T-helper 1 cell treated with Interleukin-12 subunit alpha and Interleukin-12 subunit beta and Interleukin-4 antibody, amounts not matched to agents 30 μg/mL and 1 μg/mL, for 36 hours (primary cell): ENCODE results near the gene NBR1.
"Not testable (repeated sequence)": the region's sequence is repeated elsewhere in the genome, so short reads cannot be mapped to it uniquely, and the experiment has no call there.

ENCODE experiments used
- H3K27ac Mint-ChIP-seq: one replicate; pipeline ENCODE4 v1.8.0; 2021; ENCODE audit warnings: mild to moderate bottlenecking, mixed read lengths
- H3K27me3 Mint-ChIP-seq: one replicate; pipeline ENCODE4 v1.8.0; 2021; ENCODE audit warnings: low read depth, mixed read lengths
- H3K36me3 Mint-ChIP-seq: one replicate; pipeline ENCODE4 v1.8.0; 2021; ENCODE audit warnings: low read depth, mixed read lengths
- H3K4me1 Mint-ChIP-seq: one replicate; pipeline ENCODE4 v1.8.0; 2021; ENCODE audit warnings: low read depth, mixed read lengths
- H3K4me3 Mint-ChIP-seq: one replicate; pipeline ENCODE4 v1.8.0; 2021; ENCODE audit warnings: mild to moderate bottlenecking, moderate library complexity, mixed read lengths
- H3K9me3 Mint-ChIP-seq: one replicate; pipeline ENCODE4 v1.8.0; 2021; ENCODE audit warnings: mixed read lengths

NBR1 gene

DNA sequence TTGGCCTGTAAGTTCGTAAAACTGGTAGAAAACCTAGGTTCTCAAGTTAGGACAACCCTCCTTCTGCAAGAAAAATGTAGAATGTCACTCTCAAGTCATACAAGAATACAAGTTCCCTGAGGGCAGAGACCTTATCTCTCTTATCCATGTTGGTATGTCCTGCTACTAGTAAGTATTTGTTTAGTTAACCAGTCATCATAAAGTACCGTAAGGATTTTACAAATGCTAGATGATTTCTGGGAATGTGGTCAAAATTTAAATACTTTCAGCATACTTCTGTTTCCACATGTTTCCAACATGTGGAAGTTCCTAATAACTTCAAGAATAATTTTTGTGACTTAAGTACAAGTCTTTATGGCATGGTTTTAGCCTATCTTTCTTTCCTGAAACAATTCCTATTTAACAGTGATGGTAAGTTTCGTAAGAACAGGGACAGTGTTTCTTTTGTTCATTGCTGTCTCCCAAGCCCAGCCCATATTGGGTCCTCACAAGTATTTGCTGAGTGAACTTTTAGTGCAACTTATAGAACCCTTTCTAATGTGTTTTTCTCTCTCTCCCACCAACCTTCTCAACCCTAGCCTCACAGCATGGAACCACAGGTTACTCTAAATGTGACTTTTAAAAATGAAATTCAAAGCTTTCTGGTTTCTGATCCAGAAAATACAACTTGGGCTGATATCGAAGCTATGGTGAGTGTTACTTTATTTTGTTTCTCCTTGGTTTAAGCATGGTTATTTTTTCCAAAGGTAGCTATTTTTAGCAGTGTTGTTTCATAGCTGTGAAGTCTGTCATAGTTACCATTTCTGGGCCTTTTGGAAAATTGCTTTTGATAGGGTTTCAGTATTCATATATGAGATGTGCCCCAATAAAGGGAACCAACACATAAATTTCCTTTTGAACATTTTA lies 4.5 kb downstream of the NBR1 start:
- Mint-ChIP-seq H3K27me3 (no peaks in the 10 kb centered on the region), H3K4me1 (peaks cover 33% of the 10 kb centered on the region), H3K4me3 (peak overlapping the region; percentile 8), H3K9me3 (no peaks in the 10 kb centered on the region), H3K36me3 (peaks cover 23% of the 10 kb centered on the region), H3K27ac (peak overlapping the region; percentile 66)

DNA sequence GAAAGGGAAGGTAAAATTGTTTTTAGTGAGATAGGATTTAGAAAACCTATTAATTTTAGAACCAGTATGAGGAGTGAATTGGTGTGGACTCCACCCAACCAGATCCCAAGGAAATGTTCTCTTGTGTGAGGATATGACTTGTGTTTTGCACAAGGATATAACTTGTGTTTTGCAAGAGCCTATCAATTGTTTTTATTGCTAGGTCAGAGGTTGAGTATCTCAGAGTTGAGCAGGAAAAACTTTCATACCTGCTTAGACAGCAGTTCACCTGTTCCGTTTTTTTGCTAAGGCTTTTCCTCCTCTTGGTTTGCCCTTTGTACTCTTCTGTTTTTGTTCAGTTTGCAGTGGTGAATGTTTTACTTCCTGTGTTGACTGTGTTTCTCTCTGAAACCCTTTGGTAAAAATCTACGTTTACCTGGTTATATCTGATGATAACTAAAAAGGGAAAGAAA lies 5.1 kb downstream of the NBR1 start:
- H3K27ac Mint-ChIP-seq: peak overlapping the region; percentile 82
- peaks cover 33% of the 10 kb centered on the region for H3K4me1 Mint-ChIP-seq
- peaks cover 23% of the 10 kb centered on the region for H3K36me3 Mint-ChIP-seq
- H3K27me3 Mint-ChIP-seq: no peaks in the 10 kb centered on the region
- H3K4me3 Mint-ChIP-seq: peak overlapping the region; percentile 36
- no peaks in the 10 kb centered on the region for H3K9me3 Mint-ChIP-seq

DNA sequence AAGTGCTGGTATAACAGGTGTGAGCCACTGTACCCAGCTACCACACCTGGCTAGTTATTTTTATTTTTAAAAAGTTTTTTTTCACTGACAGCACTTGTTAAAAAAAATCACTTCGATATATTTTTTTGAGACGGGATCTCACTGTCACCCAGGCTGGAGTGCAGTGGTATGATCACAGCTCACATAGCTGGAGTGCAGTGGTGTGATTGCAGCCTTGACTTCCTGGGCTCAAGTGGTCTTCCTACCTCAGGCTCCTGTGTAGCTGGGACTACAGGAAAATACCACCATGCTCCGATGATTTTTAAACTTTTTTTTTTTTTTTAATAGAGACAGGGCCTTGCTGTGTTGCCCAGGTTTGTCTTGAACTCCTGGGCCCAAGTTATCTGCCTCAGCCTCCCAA lies 12.9 kb downstream of the NBR1 start:
- Mint-ChIP-seq H3K4me1 (no peaks in the 10 kb centered on the region), H3K27ac (no peak overlapping the region), H3K9me3 (no peaks in the 10 kb centered on the region), H3K36me3 (peaks cover 13% of the 10 kb centered on the region), H3K4me3 (no peak overlapping the region), H3K27me3 (no peaks in the 10 kb centered on the region)

DNA sequence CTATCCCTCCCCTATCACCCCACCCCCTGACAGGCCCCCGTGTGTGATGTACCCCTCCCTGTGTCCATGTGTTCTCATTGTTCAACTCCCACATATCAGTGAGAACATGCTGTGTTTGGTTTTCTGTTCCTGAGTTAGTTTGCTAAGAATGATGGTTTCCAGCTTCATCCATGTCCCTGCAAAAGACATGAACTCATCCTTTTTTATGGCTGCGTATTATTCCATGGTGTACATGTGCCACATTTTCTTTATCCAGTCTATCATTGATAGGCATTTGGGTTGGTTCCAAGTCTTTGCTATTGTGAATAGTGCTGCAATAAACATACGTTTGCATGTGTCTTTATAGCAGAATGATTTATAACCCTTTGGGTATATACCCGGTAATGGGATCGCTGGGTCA lies 15.6 kb downstream of the NBR1 start:
- not testable (repeated sequence) for H3K4me1 Mint-ChIP-seq
- peaks cover 35% of the 10 kb centered on the region for H3K36me3 Mint-ChIP-seq

DNA sequence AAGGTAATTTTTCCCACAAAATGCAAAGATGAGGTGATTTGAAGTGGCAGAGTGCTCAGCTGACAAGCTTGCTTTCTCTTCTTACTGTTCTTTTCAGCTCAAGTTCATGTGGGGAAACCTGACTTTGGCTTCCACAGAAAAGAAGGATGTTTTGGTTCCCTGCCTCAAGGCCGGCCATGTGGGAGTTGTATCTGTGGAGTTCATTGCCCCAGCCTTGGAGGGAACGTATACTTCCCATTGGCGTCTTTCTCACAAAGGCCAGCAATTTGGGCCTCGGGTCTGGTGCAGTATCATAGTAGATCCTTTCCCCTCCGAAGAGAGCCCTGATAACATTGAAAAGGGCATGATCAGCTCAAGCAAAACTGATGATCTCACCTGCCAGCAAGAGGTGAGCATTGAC lies 22.2 kb downstream of the NBR1 start:
- Mint-ChIP-seq H3K4me3 (no peak overlapping the region), H3K9me3 (no peaks in the 10 kb centered on the region), H3K36me3 (peaks cover 64% of the 10 kb centered on the region), H3K27ac (no peak overlapping the region), H3K4me1 (no peaks in the 10 kb centered on the region), H3K27me3 (no peaks in the 10 kb centered on the region)

More for the DNA sequence above, 15.6 kb downstream of the NBR1 start:
- not testable (repeated sequence) for H3K9me3 Mint-ChIP-seq, H3K27me3 Mint-ChIP-seq, H3K27ac Mint-ChIP-seq, H3K4me3 Mint-ChIP-seq

DNA sequence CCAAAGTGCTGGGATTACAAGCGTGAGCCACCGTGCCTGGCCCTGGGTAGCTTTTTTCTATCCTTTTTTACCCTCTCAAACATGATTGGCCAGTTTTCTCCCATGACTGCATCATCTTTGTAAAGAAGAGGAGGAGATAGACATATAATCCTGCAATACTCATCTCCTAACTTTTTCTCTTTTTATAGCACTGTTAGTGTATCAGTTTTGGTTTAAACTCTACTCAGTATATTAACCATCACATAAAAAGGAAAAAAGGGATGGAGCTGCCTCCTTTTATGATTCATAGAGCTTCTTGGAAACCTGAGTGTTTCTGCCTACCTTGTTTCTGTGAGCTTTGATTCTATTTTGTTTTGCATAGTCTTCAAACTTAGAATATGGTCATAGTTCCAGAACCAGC lies 28.6 kb downstream of the NBR1 start:
- Mint-ChIP-seq H3K9me3 (no peaks in the 10 kb centered on the region), H3K4me1 (peaks cover 2% of the 10 kb centered on the region), H3K4me3 (no peak overlapping the region), H3K36me3 (peaks cover 60% of the 10 kb centered on the region), H3K27me3 (no peaks in the 10 kb centered on the region), H3K27ac (no peak overlapping the region)

DNA sequence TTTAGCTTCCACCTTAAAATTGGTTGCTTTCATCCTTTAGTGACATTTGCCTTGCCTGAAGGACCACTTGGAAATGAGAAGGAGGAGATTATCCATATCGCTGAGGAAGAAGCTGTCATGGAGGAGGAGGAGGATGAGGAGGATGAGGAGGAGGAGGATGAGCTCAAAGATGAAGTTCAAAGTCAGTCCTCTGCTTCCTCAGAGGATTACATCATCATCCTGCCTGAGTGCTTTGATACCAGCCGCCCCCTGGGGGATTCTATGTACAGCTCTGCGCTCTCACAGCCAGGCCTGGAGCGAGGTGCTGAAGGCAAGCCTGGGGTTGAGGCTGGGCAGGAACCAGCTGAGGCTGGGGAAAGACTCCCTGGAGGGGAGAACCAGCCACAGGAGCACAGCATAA lies 29.1 kb downstream of the NBR1 start:
- Mint-ChIP-seq H3K4me1 (peaks cover 2% of the 10 kb centered on the region), H3K36me3 (peaks cover 58% of the 10 kb centered on the region), H3K27ac (no peak overlapping the region), H3K4me3 (no peak overlapping the region), H3K27me3 (no peaks in the 10 kb centered on the region), H3K9me3 (no peaks in the 10 kb centered on the region)

DNA sequence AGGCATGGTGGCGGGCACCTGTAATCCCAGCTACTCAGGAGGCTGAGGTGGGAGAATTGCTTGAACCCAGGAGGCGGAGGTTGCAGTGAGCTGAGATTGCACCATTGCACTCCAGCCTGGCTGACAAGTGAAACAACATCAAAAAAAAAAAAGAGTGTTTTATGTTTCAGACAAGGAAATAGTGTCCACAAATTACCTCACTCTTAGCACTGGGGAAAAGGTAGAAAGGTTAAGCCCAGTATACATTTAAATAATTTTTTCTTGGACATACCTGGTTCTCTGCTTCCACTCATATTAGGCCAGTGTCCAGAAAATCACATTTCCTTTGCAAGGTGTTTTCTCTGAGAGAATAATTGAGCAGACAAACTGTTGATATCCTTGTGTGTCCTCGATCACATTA lies 32.0 kb downstream of the NBR1 start:
- not testable (repeated sequence) for H3K4me1 Mint-ChIP-seq, H3K27ac Mint-ChIP-seq, H3K4me3 Mint-ChIP-seq, H3K9me3 Mint-ChIP-seq, H3K27me3 Mint-ChIP-seq
- peaks cover 51% of the 10 kb centered on the region for H3K36me3 Mint-ChIP-seq

DNA sequence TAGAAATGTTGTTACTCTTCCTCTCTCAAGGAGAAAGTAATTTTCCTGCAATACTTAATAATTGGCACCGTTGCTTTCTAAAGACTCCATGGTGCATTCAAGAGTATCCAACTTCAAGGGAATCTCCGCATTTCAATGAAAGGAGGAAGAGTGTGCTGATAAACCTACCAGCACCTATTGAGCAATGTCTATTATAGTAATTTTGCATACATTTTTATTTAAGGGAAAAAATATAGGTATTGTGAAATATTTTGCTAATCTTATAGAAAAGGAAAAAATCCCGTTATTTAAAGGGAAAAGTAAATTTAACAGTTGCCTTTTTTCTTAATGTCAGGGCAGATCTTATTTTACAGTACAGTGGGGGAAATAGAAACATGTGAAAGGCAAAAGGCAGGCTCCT lies 39.6 kb downstream of the NBR1 start:
- peaks cover 29% of the 10 kb centered on the region for H3K36me3 Mint-ChIP-seq
- H3K4me1 Mint-ChIP-seq: peaks cover 32% of the 10 kb centered on the region
- peak overlapping the region; percentile 99 for H3K4me3 Mint-ChIP-seq
- H3K27ac Mint-ChIP-seq: peak overlapping the region; percentile 95
- H3K9me3 Mint-ChIP-seq: no peaks in the 10 kb centered on the region
- no peaks in the 10 kb centered on the region for H3K27me3 Mint-ChIP-seq

DNA sequence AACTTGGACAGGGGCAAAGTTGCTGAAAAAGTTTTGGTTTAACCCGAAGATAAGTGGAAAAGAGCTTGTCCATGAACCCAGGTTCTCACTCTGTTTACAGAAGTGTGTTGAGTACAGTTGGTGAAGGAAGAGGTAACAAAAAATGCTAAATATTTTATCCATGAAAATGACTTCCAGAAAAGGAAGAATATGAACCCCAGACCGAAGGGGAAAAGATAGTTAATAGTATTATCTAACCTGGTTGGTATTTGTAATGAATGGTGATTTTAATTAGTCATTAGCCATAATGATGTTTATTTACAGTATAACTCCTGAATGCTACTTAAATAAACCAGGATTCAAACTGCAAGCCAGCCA lies 40.1 kb downstream of the NBR1 start:
- H3K4me3 Mint-ChIP-seq: peak overlapping the region; percentile 99
- H3K27me3 Mint-ChIP-seq: no peaks in the 10 kb centered on the region
- peak overlapping the region; percentile 95 for H3K27ac Mint-ChIP-seq
- no peaks in the 10 kb centered on the region for H3K9me3 Mint-ChIP-seq
- H3K36me3 Mint-ChIP-seq: peaks cover 33% of the 10 kb centered on the region
- peaks cover 36% of the 10 kb centered on the region for H3K4me1 Mint-ChIP-seq

DNA sequence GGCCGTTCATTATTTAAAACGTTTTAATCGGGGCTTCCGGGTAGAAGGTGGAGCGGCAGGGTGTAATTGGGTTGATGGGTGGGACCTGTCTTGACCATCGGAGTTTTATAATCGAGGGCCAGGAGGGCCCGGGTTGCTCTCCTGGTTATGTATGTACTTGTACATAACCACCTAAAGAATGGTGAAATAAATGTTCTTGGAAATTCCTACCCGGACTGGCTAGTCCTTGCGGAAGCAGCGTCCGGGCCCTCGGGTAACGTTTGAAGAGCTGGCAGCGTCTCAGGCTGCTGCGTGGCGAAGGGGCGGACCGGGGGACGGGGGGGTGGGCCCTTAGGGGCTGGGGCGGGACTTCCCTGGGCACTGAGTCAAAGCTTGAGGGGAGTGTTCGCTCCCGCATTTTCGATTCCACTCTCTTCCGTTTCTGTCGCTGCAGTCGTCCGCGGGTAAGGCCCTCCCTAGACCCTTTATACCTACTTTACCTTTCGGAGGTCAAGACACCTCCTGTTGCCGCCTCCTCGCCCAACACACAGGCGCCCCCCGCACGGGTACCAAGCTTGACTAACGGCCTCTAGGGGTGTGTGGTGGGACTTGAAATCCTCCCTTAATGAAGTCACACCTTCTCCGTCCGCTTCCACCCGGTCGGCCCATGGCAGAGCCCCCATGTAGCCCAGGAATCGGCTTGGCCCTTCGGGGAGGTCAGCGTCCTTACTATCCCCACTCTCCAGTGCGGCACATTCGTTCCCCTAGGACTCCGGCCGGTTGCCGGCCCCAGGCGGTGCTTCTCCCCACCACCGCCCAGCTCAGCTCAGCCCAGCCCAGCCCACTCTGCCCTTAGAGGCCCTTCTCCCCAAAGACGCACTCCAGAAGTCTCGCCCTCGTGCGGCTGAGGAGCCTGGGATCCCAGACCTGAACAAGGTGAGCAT lies 40.7 kb downstream of the NBR1 start, which contains the start of gene TMEM106A:
Gene TMEM106A, plus strand, starts transcription at position 396 of the 923 bp plus-strand sequence. CDS start 1,167 bp downstream, outside the sequence.
- Mint-ChIP-seq H3K27ac (peak within 1 kb of the TSS; percentile 95), H3K27me3 (no peaks in the 10 kb centered on the region), H3K4me3 (peak within 1 kb of the TSS; percentile 99), H3K36me3 (peaks cover 34% of the 10 kb centered on the region), H3K9me3 (no peaks in the 10 kb centered on the region), H3K4me1 (peaks cover 36% of the 10 kb centered on the region)

DNA sequence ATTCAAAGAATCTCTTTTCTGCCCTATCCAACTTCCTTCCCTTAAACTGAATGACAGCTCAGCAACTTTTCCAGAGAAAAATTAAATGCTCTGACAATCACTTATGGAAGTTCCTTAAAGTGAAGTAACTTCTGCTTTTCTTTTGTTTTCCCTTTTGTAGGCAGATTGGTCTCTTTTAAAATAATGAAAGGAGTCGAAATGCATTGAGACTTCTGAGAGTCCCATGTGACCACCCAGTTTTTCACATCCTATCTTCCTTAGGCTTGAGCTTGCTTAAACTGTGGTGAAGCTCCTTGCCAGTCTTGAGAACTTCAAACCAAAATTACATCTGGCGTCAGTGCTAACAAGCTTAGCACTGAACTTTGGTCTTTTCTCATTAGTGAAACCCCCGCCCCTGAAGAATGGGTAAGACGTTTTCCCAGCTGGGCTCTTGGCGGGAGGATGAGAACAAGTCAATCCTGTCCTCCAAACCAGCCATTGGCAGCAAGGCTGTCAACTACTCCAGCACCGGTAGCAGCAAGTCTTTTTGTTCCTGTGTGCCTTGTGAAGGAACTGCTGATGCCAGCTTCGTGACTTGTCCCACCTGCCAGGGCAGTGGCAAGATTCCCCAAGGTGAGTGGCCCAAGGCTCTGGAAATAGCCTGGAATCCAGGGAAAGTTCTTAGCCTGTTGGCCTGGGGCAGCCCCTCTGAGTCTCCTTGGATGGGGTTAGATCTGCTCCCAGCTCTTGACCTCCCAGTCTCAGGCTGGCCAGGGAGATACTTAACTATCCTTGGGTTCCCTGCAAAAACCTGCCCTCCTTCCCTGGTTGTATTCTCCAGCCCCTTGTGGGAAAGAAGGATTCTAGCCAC lies 41.9 kb downstream of the NBR1 start:
- H3K4me1 Mint-ChIP-seq: peaks cover 40% of the 10 kb centered on the region
- H3K27ac Mint-ChIP-seq: peak overlapping the region; percentile 95
- H3K27me3 Mint-ChIP-seq: no peaks in the 10 kb centered on the region
- no peaks in the 10 kb centered on the region for H3K9me3 Mint-ChIP-seq
- peaks cover 32% of the 10 kb centered on the region for H3K36me3 Mint-ChIP-seq
- peak overlapping the region; percentile 99 for H3K4me3 Mint-ChIP-seq

DNA sequence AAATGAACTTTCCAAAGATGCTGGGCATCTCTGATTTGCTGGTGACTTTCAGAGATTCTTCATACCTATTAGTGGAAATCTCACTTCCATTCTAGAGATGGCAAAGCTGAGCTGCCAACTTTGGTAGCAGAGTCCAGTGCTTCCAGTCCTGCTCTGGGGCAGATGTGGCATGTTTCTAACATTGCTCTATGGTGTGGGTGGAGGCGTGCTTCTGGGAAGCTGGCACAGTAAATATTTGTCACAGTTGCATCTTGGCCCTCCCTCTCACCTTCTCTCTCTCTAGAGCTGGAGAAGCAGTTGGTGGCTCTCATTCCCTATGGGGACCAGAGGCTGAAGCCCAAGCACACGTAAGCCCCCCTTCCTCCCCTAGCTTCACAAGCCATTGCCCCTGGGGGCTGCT lies 42.5 kb downstream of the NBR1 start:
- Mint-ChIP-seq H3K36me3 (peaks cover 31% of the 10 kb centered on the region), H3K9me3 (no peaks in the 10 kb centered on the region), H3K27ac (peak overlapping the region; percentile 31)

DNA sequence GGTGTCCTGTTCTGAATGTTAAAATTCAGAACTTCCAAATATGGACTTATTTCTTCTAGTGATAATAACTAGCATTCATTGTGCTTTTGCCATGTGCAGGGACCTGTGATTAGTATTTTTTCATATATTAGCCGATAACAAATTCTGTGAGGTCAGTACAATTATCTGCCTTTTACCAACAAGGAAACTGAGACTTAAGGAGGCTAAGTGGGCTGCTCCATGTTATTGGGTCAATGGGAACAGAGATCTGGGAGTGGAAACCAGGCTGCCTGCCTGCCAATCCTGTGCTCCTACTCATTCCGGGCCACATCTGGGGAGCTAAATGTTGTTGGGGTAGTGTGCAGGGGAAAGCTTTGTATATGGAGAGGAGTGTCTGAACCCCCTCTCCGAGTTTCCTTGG lies 44.3 kb downstream of the NBR1 start:
- Mint-ChIP-seq H3K27me3 (no peaks in the 10 kb centered on the region), H3K27ac (no peak overlapping the region), H3K36me3 (peaks cover 26% of the 10 kb centered on the region), H3K4me1 (peaks cover 40% of the 10 kb centered on the region), H3K4me3 (no peak overlapping the region), H3K9me3 (no peaks in the 10 kb centered on the region)

More for the DNA sequence above, 42.5 kb downstream of the NBR1 start:
- H3K27me3 Mint-ChIP-seq: no peaks in the 10 kb centered on the region
- H3K4me1 Mint-ChIP-seq: peaks cover 43% of the 10 kb centered on the region
- peak overlapping the region; percentile 99 for H3K4me3 Mint-ChIP-seq
